Fibroblast of villous mesenchyme (primary cell): Measurements from ENCODE around the gene ITGAV. TPM values are rescaled to one million over a fixed set of nuclear protein-coding genes. Genes with fewer than 3 reads are reported as not detected.

ENCODE experiments used
- DNase-seq: peaks from one replicate; pipeline ENCODE4 v3.0.0-alpha.2; 2010; ENCODE audit warnings: low read depth
- H3K4me3 ChIP-seq: 2 replicates; pipeline ENCODE4 v1.5.1; 2011; ENCODE audit warnings: low read depth, mild to moderate bottlenecking, low read length
- total RNA-seq: library from RNA; depleted of rRNA; stranded (reverse); fragments of >200 nt; gene quantifications from 2 replicates; pipeline ENCODE4 v1.2.3, GENCODE V29; 2012
- TF ChIP-seq, protein P1 (sequence below): IDR thresholded peaks from 2 replicates; pipeline ENCODE4 v1.5.1; 2012; ENCODE audit warnings: low read depth, mild to moderate bottlenecking, low read length; ENCODE audit not compliant: insufficient read depth

ITGAV gene
- total RNA-seq, 1 donor: 417 TPM

DNA sequence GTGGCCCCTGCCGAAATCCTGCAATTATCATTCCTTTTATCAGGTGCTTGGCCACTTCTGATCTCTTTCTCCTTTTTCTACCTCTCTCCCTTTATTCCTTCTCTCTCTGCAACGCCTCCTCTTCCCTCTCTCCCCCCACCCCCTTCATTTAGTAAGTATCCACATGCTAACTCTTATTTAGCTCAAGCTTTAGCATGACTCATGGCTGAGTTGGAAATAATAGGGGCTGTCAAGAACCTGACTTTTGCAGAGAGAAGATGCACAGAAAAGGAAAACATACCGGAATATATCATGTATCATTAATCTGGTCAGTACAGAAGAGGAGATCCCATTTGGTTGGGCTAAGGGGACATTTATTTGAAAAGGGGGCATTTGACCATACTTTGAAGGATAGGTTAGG is 137.1 kb downstream of the ITGAV start:
- DNase-seq: no peak
- TF ChIP-seq, protein P1, sequence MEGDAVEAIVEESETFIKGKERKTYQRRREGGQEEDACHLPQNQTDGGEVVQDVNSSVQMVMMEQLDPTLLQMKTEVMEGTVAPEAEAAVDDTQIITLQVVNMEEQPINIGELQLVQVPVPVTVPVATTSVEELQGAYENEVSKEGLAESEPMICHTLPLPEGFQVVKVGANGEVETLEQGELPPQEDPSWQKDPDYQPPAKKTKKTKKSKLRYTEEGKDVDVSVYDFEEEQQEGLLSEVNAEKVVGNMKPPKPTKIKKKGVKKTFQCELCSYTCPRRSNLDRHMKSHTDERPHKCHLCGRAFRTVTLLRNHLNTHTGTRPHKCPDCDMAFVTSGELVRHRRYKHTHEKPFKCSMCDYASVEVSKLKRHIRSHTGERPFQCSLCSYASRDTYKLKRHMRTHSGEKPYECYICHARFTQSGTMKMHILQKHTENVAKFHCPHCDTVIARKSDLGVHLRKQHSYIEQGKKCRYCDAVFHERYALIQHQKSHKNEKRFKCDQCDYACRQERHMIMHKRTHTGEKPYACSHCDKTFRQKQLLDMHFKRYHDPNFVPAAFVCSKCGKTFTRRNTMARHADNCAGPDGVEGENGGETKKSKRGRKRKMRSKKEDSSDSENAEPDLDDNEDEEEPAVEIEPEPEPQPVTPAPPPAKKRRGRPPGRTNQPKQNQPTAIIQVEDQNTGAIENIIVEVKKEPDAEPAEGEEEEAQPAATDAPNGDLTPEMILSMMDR: no peak
- H3K4me3 ChIP-seq: no peak overlapping the region

DNA sequence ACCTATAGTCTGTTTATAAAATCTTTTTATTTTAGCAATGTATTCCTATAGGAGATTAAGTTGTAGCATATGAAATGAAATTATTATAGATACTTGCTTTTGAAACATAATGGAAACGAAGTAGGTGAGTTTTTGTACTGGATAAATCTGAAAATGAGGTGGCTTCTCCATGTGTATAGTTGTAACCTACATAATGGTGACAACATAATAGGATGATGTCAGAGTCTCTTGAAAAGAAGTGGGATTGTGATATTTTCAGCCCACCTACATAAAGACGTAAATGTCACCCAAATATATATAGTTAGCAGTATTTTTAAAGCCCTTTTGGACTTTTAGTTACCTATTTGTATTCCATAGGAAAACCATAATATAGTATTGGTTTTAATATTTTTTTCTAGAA is 138.8 kb downstream of the ITGAV start:
- TF ChIP-seq, protein P1: no peak
- no peak for DNase-seq

More for the DNA sequence above, 138.8 kb downstream of the ITGAV start:
- H3K4me3 ChIP-seq: no peak overlapping the region

Other genes starting within 250 kb of the ITGAV start
- gene ZC3H15, start 103.8 kb upstream of the ITGAV start, total RNA-seq: 59.9 and 84.2 TPM in 2 replicates
- gene FAM171B, start 104.0 kb downstream of the ITGAV start, total RNA-seq: 20.0 and 29.4 TPM in 2 replicates